GM12801 (cell line): ENCODE data around the gene ALB.

Source experiments
- CTCF ChIP-seq: IDR thresholded peaks from one replicate; pipeline ENCODE4 v1.5.1; 2011; ENCODE audit warnings: control low read depth; ENCODE audit not compliant: insufficient read length; ENCODE audit errors: extremely low read depth

The ALB gene

GRCh38 chr4:73458184-73459047 is 54.3 kb downstream of the ALB start:
- TF ChIP-seq CTCF = no peak

GRCh38 chr4:73459048-73459421 is 54.9 kb downstream of the ALB start:
- no peak for TF ChIP-seq CTCF

GRCh38 chr4:73460913-73461522 is 56.9 kb downstream of the ALB start:
- no peak for TF ChIP-seq CTCF

- TF ChIP-seq CTCF = no peak
These were observed 64.1 kb downstream of the ALB start for GRCh38 chr4:73468170-73468569.

- no peak for TF ChIP-seq CTCF
These were observed 66.6 kb downstream of the ALB start for GRCh38 chr4:73470728-73471127.
